ENCODE measurements around the gene HID1.

DNA sequence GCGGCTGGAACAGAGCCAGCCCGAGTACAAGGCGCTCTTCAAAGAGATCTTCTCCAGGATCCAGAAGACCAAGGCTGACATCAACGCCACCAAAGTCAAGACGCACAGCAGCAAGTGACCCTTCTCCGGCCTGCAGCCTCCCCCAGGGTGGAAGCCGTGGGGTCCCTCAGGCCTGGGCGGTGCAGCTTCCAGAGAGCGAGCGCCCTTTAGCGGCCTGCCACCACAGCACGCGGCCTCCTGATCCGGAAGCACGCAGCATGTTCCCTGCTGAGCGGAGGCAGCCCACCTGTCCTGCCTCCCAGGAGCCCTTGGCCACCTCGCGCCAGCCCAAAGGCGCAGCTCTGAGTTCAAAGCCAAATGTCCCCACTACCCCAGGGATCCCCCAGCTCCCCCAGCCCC, 31.4 kb upstream of the HID1 start:
- TF ChIP-seq, protein P1, sequence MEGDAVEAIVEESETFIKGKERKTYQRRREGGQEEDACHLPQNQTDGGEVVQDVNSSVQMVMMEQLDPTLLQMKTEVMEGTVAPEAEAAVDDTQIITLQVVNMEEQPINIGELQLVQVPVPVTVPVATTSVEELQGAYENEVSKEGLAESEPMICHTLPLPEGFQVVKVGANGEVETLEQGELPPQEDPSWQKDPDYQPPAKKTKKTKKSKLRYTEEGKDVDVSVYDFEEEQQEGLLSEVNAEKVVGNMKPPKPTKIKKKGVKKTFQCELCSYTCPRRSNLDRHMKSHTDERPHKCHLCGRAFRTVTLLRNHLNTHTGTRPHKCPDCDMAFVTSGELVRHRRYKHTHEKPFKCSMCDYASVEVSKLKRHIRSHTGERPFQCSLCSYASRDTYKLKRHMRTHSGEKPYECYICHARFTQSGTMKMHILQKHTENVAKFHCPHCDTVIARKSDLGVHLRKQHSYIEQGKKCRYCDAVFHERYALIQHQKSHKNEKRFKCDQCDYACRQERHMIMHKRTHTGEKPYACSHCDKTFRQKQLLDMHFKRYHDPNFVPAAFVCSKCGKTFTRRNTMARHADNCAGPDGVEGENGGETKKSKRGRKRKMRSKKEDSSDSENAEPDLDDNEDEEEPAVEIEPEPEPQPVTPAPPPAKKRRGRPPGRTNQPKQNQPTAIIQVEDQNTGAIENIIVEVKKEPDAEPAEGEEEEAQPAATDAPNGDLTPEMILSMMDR (IDR thresholded peaks at IDR 0.05), result no peak
- TF ChIP-seq POLR2AphosphoS5 (IDR thresholded peaks at IDR 0.05), result no peak
